ENCODE results near the gene CST7.
"Not testable (repeated sequence)": the region's sequence is repeated elsewhere in the genome, so short reads cannot be mapped to it uniquely, and the experiment has no call there.

CST7 gene

DNA sequence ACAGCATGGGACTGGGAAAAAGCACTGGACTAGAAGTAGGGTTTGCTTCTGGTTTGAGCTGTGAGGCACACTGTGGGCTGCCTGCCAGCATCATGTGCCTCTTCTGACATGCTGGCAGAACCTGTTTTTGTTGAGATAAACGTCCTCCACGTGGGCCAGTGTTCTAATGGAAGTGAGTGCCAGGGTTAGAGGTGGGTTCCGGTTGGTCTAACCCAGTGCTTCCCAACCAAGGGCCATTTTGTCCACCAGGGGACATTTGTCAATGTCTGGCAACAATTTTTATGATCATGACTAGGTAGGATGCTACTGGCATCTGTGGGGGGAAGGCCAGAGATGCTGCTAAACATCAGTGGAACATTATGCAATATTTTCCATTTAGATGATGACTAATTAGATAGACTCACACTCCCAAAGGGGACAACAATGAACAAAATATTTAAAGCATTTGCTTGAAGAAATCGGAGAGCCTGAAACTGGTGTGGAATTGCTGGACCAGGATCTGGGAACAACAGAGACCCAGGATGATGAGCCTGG, 51.3 kb downstream of the CST7 start:
- Histone ChIP-seq H3K36me3 (ENCODE audit: insufficient read depth, low read length) (no peaks in the 10 kb centered on the region), H3K4me1 (ENCODE audit: insufficient read depth, low read length) (no peaks in the 10 kb centered on the region)

DNA sequence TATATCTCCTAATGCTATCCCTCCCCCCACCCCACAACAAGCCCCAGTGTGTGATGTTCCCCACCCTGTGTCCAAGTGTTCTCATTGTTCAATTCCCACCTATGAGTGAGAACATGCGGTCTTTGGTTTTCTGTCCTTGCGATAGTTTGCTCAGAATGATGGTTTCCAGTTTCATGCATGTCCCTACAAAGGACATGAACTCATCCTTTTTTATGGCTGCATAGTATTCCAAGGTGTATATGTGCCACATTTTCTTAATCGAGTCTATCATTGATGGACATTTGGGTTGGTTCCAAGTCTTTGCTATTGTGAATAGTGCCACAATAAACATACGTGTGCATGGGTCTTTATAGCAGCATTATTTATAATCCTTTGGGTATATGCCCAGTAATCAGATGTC, 52.3 kb downstream of the CST7 start:
- H3K9me3 ChIP-seq (ENCODE audit: control insufficient read depth, insufficient read depth, low read length); H3K36me3 ChIP-seq (ENCODE audit: insufficient read depth, low read length); H3K9ac ChIP-seq (ENCODE audit: low read depth, low read length); H3K4me1 ChIP-seq (ENCODE audit: insufficient read depth, low read length): not testable (repeated sequence)

More for the DNA sequence above, 51.3 kb downstream of the CST7 start:
- no peaks in the 10 kb centered on the region for H3K9me3 ChIP-seq (ENCODE audit: control insufficient read depth, insufficient read depth, low read length)
- H3K9ac ChIP-seq (ENCODE audit: low read depth, low read length): no peak overlapping the region

DNA sequence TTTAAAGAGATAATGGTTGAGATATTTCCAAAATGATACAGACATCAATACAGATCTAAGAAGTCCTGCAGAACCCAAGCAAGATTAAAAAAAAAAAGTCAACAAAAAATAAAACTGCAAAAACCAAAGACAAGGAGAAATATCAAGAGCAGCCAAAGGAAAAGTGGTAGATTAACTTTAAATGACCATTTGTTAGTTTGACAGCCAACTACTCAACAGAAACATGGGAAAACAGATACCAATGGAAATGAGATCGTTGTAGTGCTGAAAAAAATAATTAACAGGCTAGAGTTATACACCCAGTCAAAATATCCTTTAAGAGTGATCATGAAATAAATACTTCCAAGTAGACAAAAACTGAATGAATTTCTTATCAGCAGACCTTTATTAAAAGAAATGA, 53.9 kb downstream of the CST7 start:
- Histone ChIP-seq H3K4me1 (ENCODE audit: insufficient read depth, low read length) (no peaks in the 10 kb centered on the region), H3K9me3 (ENCODE audit: control insufficient read depth, insufficient read depth, low read length) (no peaks in the 10 kb centered on the region), H3K9ac (ENCODE audit: low read depth, low read length) (no peak overlapping the region), H3K36me3 (ENCODE audit: insufficient read depth, low read length) (no peaks in the 10 kb centered on the region)

DNA sequence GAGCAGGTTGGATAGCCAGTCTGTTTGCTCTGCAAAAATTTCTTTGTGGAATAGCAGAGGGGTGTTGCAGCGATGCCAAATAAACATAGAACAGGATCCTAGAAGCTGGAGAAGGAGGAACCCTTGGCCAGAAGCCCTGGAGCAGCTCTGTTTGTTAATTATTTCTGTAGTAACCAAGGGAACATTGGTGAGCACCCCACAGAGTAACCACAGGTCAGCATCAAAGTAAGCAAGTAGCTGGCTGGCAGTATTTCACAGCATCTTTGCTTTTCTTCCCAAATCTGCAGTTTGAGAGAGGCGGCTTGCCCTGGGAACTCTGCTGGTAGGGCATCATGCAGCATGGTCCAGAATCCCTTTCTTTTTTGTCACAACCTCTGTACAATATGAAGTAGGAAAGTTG, 56.2 kb downstream of the CST7 start:
- Histone ChIP-seq H3K36me3 (ENCODE audit: insufficient read depth, low read length) (no peaks in the 10 kb centered on the region), H3K9me3 (ENCODE audit: control insufficient read depth, insufficient read depth, low read length) (no peaks in the 10 kb centered on the region), H3K9ac (ENCODE audit: low read depth, low read length) (no peak overlapping the region), H3K4me1 (ENCODE audit: insufficient read depth, low read length) (no peaks in the 10 kb centered on the region)

DNA sequence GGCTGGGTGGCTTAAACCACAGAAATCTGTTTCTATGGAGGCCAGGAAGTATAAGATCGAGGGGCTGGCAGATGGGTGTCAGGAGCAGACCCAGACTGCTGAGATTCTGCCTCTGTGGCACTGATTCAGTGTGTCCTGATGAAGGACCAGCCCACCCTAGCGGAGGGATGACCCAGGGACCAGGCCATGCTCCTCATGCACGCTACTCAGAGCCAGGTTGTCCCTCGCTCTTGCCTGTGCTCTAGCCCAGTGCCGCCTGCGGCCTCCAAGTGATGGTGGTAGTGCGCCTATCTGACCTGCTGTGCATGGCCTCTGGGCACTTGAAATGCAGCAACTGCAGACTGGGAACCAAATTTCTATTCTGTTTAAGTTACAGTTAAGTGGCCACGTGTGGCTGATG, 56.6 kb downstream of the CST7 start:
- Histone ChIP-seq H3K9ac (ENCODE audit: low read depth, low read length) (no peak overlapping the region), H3K4me1 (ENCODE audit: insufficient read depth, low read length) (no peaks in the 10 kb centered on the region), H3K9me3 (ENCODE audit: control insufficient read depth, insufficient read depth, low read length) (no peaks in the 10 kb centered on the region), H3K36me3 (ENCODE audit: insufficient read depth, low read length) (no peaks in the 10 kb centered on the region)

DNA sequence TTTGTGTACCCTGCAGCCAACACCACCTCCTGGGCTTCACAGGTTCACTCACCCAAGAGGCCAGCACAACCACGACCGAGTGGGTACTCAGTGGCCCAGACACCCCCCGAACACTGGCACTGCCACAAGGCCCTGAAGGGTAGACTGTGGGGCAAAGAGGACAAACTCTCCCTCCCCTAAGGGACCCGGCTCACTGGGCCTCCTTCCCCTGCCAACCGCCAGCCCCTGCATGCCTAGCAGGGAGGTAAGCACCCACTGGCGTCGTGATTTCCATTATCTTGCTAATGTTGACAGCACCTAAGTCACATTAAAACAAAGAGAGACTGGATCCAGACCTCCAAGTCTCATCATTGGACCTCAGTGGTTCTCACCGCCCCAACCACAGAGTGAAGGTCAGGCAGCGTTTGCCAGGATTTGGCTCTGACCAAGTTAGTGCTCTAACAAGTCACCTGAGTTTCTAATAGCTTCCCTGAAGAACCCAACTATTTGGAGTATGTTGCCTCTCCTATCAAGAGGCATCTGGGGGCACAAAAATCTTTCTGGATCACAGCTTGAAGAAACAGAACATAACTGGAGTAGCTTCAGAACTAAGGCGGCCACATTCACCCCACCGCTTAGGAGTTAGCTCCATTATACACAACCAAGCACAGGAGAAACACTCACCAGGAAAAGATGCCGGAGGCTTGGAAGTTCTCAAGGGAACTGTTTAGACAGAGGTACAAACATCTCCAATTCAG, 57.5 kb downstream of the CST7 start:
- no peaks in the 10 kb centered on the region for H3K4me1 ChIP-seq (ENCODE audit: insufficient read depth, low read length)
- H3K36me3 ChIP-seq (ENCODE audit: insufficient read depth, low read length): no peaks in the 10 kb centered on the region
- no peaks in the 10 kb centered on the region for H3K9me3 ChIP-seq (ENCODE audit: control insufficient read depth, insufficient read depth, low read length)
- H3K9ac ChIP-seq (ENCODE audit: low read depth, low read length): no peak overlapping the region

DNA sequence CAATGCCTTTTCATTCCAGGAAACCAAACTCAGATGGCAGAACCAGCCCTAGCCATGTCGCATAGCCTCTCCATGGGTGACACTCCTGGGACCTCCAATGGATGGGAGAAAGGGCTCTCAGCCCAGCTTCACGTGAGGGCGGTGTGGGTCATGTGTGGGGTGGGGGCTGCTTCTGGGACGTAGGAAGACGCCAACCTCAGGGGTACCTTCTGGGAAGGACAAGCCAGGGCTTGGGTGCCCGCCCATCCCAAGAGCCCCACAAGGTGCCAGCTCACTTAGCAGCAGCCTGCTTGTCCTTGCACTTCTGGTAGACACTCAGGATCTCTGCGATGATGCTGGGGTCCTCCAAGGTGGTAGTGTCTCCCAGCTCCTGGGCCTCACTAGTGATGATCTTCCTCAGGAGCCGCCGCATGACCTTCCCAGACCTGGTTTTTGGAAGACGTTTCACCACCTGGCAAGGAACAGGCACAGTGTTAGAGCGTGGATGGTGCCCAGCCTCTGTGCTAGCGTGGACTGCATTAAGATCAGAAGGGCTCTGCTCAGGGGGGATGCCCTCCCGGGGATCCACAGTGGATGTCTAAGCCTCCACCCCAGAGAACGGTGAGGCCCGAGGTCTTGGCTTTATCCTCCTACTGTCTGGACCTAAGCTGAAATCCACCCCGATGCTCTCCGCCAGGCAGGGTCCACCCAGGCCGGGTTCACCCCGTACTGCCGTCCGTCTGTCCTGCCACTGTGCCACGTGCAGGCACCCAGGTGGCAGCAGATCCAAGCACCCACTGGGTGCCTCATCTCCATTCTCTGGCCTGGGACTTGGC, 58.6 kb downstream of the CST7 start:
- no peaks in the 10 kb centered on the region for H3K36me3 ChIP-seq (ENCODE audit: insufficient read depth, low read length)
- H3K4me1 ChIP-seq (ENCODE audit: insufficient read depth, low read length): no peaks in the 10 kb centered on the region
- H3K9ac ChIP-seq (ENCODE audit: low read depth, low read length): no peak overlapping the region
- H3K9me3 ChIP-seq (ENCODE audit: control insufficient read depth, insufficient read depth, low read length): no peaks in the 10 kb centered on the region

DNA sequence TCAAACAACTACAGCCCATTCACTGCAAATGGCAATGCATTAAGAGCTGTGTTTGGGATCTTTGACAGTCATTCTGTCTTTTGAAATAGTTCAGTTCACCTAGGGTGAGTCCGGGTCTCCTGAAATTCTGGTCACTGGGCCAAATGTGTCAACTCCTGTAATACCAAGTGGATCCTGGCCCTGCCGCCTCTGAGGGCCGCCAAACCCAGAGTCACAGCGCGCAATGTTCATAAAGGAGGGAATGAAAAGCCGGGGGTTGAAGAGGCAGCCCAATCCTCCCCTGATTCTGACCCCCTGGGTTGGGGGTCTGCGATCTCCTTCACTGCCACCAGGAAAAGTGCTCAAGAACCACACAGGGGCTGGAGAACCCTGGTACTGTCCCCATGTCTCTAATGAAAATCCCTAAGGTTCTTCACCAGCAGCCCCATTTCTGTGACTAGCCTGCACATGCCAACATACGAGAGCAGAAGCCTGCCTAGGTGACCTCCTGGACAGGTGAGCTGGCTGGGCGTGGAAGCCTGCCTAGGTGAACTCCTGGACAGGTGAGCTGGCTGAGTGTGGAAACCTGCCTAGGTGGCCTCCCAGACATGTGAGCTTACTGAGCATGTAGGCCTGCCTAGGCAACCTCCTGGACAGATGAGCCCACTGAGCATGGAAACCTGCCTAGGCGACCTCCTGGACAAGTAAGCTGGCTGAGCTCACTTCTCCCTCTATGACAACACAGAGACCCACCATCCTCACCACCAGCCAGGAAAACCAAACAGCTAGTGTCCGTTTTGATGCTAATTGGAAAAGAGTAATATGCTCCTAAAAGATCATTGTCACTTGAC, 59.5 kb downstream of the CST7 start:
- H3K9ac ChIP-seq (ENCODE audit: low read depth, low read length): no peak overlapping the region
- H3K9me3 ChIP-seq (ENCODE audit: control insufficient read depth, insufficient read depth, low read length): no peaks in the 10 kb centered on the region
- no peaks in the 10 kb centered on the region for H3K4me1 ChIP-seq (ENCODE audit: insufficient read depth, low read length)
- no peaks in the 10 kb centered on the region for H3K36me3 ChIP-seq (ENCODE audit: insufficient read depth, low read length)
